ENCODE results near the gene NDUFA11. TPM values are rescaled to one million over a fixed set of nuclear protein-coding genes. Genes with fewer than 3 reads are reported as not detected.
A peak's percentile ranks its signal among the peaks of the same experiment; 100 is the strongest.

Gene NDUFA11
- total RNA-seq (2022) (133 and 143 TPM in 2 replicates), Bru-seq, nascent RNA (percentile 56 among the genes with signal in this experiment), BruChase-seq, experiment 1, labeled RNA remaining after a 6-hour chase (percentile 67 among the genes with signal in this experiment), BruChase-seq, experiment 2, labeled RNA remaining after a 2-hour chase (percentile 69 among the genes with signal in this experiment)
- long read RNA-seq, transcript NDUFA11-201 (4 exons, 539 nt): major isoform, 186 of 204 reads
- long read RNA-seq, partial matches to known transcripts: 2 of 204 reads
- long read RNA-seq, other reads (novel, unspliced or antisense): 10 of 204 reads

DNA sequence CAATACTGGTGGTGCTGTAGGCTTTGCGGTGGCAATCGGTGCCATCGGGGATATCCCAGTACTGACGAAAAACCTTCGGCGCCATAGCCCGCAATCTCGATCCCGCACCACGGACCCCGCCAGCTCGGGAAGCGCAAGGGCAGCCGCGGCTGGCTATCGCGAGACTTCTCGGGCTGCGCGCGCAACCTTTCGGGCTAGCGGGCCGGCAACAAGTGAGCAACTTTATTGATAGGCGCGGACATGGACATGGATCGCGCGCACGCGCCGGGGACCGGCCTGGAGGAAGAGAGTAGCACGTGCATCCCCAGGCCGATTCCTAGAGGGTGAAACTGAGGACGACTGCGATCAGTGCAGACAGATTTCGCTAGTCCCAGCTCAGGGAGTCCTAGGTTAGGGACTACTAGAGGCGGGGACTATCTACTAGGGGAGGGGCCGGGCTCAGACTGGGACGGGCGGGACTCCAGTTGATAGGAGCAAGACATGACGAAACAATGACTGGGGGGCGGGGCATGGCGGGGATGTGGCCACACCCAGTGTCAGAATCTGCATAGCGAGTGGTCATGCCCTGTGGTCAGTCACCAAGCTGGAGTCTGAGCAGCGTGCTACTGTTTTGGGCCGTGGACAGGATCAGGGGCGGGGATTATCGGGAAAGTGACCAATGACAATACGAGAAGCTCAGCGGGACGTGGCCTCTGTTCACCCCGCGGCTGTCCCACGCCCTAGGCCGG is at the start of gene NDUFA11:
TSS of gene NDUFA11 (minus strand) at position 167 of the 728 bp plus-strand sequence. CDS start at position 85, 82 bp downstream.
- Mint-ChIP-seq H3K27ac (ENCODE audit: unreplicated experiment) (peak within 1 kb of the TSS; percentile 92), H3K4me3 (ENCODE audit: low read depth, unreplicated experiment) (peak within 1 kb of the TSS; percentile 90), H3K36me3 (ENCODE audit: insufficient read depth, unreplicated experiment) (peaks cover 29% of the 10 kb centered on the region), H3K27me3 (ENCODE audit: unreplicated experiment) (no peaks in the 10 kb centered on the region), H3K9me3 (ENCODE audit: low read depth, unreplicated experiment) (no peaks in the 10 kb centered on the region), H3K4me1 (ENCODE audit: low read depth, unreplicated experiment) (peaks cover 8% of the 10 kb centered on the region)
- CTCF ChIA-PET: interaction anchor here (0.5 to 2.9 kb wide), 5 partner anchors 10 to 214 kb away, joined by 3 to 26 read pairs (median 5); partner anchors contain the start of genes CAPS, NRTN and RPL36
- TF ChIP-seq, protein P1, sequence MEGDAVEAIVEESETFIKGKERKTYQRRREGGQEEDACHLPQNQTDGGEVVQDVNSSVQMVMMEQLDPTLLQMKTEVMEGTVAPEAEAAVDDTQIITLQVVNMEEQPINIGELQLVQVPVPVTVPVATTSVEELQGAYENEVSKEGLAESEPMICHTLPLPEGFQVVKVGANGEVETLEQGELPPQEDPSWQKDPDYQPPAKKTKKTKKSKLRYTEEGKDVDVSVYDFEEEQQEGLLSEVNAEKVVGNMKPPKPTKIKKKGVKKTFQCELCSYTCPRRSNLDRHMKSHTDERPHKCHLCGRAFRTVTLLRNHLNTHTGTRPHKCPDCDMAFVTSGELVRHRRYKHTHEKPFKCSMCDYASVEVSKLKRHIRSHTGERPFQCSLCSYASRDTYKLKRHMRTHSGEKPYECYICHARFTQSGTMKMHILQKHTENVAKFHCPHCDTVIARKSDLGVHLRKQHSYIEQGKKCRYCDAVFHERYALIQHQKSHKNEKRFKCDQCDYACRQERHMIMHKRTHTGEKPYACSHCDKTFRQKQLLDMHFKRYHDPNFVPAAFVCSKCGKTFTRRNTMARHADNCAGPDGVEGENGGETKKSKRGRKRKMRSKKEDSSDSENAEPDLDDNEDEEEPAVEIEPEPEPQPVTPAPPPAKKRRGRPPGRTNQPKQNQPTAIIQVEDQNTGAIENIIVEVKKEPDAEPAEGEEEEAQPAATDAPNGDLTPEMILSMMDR (IDR thresholded peaks at IDR 0.05; ENCODE audit: unreplicated experiment): no peak
- BruUV-seq (replicated peaks): no TSS peak
- intact Hi-C loops (cut with micrococcal nuclease; ENCODE audit: unreplicated experiment): no loop called here
- peak; percentile 93 for DNase-seq

DNA sequence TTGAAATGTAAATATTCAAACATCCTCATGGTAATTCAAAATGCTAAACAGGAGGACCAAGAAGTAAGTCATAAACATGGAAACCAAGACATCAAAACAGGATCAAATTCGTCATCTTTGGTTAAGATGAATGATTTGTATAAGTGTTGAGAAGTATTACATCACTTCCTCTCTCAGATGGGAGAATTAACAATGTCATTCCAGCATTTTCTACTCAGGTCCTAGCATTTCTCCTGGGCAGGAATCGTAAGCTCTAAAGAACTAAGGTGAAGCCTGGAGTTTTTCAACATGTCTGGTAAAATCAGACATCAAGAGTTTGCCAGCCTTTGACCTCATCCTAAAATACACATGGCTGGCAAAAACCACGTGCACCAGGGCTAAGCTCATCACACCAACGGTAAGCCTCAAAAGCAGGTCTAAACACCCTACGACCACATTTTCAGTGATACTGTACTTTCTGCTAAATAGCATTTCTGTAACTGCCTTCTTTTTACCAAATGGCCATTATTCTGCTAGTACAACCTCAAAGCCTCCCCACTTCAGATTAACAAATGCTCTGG is 49.5 kb upstream of the NDUFA11 start:
- CTCF ChIA-PET: no interaction called here
- BruUV-seq (replicated peaks): no TSS peak
- H3K27me3 Mint-ChIP-seq (ENCODE audit: unreplicated experiment): no peaks in the 10 kb centered on the region
- no peaks in the 10 kb centered on the region for H3K9me3 Mint-ChIP-seq (ENCODE audit: low read depth, unreplicated experiment)
- no peak overlapping the region for H3K27ac Mint-ChIP-seq (ENCODE audit: unreplicated experiment)
- no peak for DNase-seq
- TF ChIP-seq, protein P1 (IDR thresholded peaks at IDR 0.05; ENCODE audit: unreplicated experiment): no peak
- H3K4me1 Mint-ChIP-seq (ENCODE audit: low read depth, unreplicated experiment): peaks cover 13% of the 10 kb centered on the region
- intact Hi-C loops (cut with micrococcal nuclease; ENCODE audit: unreplicated experiment): no loop called here
- peaks cover 16% of the 10 kb centered on the region for H3K36me3 Mint-ChIP-seq (ENCODE audit: insufficient read depth, unreplicated experiment)
- H3K4me3 Mint-ChIP-seq (ENCODE audit: low read depth, unreplicated experiment): no peak overlapping the region

DNA sequence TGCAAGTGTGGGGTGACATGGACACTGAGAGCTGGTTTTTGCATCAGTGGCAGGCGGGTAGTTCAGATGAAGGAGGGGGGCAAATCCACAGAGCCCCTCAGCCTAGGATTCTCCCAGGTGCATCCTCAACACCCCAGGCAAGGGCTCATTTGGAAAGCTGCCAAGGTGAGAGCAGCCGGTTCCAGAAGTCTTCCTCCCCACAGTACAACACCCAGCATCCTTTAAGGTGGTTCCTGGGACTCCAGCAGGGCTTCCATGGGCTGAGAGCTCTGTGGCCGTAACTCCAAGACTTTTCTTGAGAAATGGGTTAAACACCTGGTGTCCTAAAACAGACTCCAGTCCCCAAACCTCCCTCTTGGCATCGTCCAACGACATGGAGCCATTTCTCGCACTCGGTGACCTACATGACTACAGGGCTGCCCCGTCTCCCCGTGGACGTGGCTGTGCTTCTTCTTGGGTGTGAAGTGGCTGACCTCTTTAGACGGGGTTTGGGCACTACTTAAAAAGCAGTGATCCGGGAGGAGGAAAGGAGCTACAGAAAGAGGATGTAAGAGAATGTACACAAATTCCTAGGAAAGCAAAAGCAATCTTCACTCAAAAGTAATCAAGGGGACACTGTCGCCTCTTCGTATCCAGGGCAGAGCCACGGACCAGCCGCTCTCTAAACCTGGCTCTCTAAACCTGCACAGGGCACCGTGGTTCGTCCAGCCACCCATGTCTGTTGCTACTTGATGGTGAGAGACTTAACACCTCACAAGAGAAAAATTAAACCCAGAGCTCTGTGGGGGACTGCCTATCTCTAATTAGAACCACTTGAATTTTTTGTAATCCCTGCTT is 48.8 kb upstream of the NDUFA11 start:
- Mint-ChIP-seq H3K4me3 (ENCODE audit: low read depth, unreplicated experiment) (no peak overlapping the region), H3K4me1 (ENCODE audit: low read depth, unreplicated experiment) (peaks cover 7% of the 10 kb centered on the region), H3K27ac (ENCODE audit: unreplicated experiment) (no peak overlapping the region), H3K9me3 (ENCODE audit: low read depth, unreplicated experiment) (no peaks in the 10 kb centered on the region), H3K27me3 (ENCODE audit: unreplicated experiment) (no peaks in the 10 kb centered on the region), H3K36me3 (ENCODE audit: insufficient read depth, unreplicated experiment) (peaks cover 12% of the 10 kb centered on the region)
- CTCF ChIA-PET: no interaction called here
- no peak for DNase-seq
- TF ChIP-seq, protein P1 (IDR thresholded peaks at IDR 0.05; ENCODE audit: unreplicated experiment): no peak
- BruUV-seq (replicated peaks): no TSS peak
- intact Hi-C loops (cut with micrococcal nuclease; ENCODE audit: unreplicated experiment): no loop called here

DNA sequence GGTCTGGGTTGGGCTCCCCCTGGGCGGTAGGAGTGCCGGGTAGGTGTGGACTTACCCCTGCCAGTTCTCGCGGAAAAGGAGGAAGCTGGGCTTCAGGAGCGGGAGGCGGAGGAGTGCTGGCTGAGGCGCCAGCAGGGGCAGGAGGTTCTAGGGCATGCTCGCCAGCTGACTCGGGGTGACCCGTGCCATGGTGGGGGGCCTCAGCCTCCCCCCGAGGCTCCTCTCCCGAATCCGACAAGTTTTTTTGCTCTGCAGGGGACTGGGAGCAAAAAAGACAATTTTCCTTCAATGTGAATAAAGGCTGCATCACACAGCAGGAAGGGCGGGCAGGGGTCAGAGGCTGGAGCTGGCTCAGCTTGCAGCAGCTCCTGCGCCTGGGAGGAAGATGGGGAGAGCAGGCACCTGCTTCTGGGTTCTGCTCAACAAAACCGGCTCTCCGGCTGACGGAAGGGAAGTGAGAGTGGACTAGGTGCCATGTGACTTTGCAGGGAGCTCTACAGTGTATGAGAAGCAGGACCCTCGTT is 47.8 kb upstream of the NDUFA11 start:
- DNase-seq: no peak
- Mint-ChIP-seq H3K9me3 (ENCODE audit: low read depth, unreplicated experiment) (no peaks in the 10 kb centered on the region), H3K27me3 (ENCODE audit: unreplicated experiment) (no peaks in the 10 kb centered on the region), H3K36me3 (ENCODE audit: insufficient read depth, unreplicated experiment) (peaks cover 12% of the 10 kb centered on the region), H3K4me3 (ENCODE audit: low read depth, unreplicated experiment) (no peak overlapping the region), H3K4me1 (ENCODE audit: low read depth, unreplicated experiment) (peaks cover 7% of the 10 kb centered on the region), H3K27ac (ENCODE audit: unreplicated experiment) (no peak overlapping the region)
- TF ChIP-seq, protein P1 (IDR thresholded peaks at IDR 0.05; ENCODE audit: unreplicated experiment): no peak
- no TSS peak for BruUV-seq (replicated peaks)
- CTCF ChIA-PET: no interaction called here
- intact Hi-C loops (cut with micrococcal nuclease; ENCODE audit: unreplicated experiment): no loop called here

All from Calu3 (cell line).